Activated naive CD8-positive, alpha-beta T cell treated with anti-CD3 and anti-CD28 coated beads for 36 hours (primary cell): ENCODE data around the gene ALK. TPM values are rescaled to one million over a fixed set of nuclear protein-coding genes. Genes with fewer than 3 reads are reported as not detected.

Source experiments
- DNase-seq: peaks from one replicate; pipeline ENCODE4 v3.0.0; 2021
- H3K27ac Mint-ChIP-seq: one replicate; pipeline ENCODE4 v1.8.0; 2022; ENCODE audit warnings: mild to moderate bottlenecking, moderate library complexity, mixed read lengths
- H3K27me3 Mint-ChIP-seq: one replicate; pipeline ENCODE4 v1.8.0; 2022; ENCODE audit warnings: mild to moderate bottlenecking, mixed read lengths
- H3K36me3 Mint-ChIP-seq: one replicate; pipeline ENCODE4 v1.8.0; 2021; ENCODE audit warnings: mild to moderate bottlenecking, mixed read lengths
- H3K4me1 Mint-ChIP-seq: one replicate; pipeline ENCODE4 v1.8.0; 2021; ENCODE audit warnings: mixed read lengths
- H3K4me3 Mint-ChIP-seq: one replicate; pipeline ENCODE4 v1.8.0; 2022; ENCODE audit warnings: mild to moderate bottlenecking, moderate library complexity, mixed read lengths
- H3K9me3 Mint-ChIP-seq: one replicate; pipeline ENCODE4 v1.8.0; 2022; ENCODE audit warnings: mixed read lengths
- total RNA-seq, 2 experiments: library from RNA; stranded (reverse); gene quantifications; one replicate each; pipeline ENCODE4 v1.2.3, GENCODE V29; 2021

ALK gene
- total RNA-seq, 2 experiments from 2014 or later, result not detected

DNA sequence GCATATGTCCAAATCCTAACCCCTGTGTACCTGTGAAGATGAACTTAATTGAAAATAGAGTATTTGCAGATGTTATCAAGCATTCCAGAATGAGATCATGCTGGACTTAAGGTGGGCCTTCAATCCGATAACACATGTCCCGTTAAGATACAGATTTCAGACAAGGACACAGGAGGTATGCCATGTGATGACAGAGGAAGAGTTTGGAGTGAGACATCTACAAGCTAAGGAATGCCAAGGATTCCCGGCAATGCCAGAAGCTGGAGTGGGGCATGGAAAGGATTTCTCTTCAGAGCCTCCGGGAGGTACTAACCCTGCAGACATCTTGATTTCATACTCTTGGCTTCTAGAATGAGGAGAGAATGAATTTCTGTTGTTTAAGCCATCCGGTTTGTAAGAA is 231.7 kb downstream of the ALK start:
- Mint-ChIP-seq H3K4me3 (no peak overlapping the region), H3K4me1 (no peaks in the 10 kb centered on the region), H3K36me3 (no peaks in the 10 kb centered on the region), H3K9me3 (no peaks in the 10 kb centered on the region), H3K27ac (no peak overlapping the region), H3K27me3 (peaks cover 24% of the 10 kb centered on the region)
- DNase-seq, result no peak

DNA sequence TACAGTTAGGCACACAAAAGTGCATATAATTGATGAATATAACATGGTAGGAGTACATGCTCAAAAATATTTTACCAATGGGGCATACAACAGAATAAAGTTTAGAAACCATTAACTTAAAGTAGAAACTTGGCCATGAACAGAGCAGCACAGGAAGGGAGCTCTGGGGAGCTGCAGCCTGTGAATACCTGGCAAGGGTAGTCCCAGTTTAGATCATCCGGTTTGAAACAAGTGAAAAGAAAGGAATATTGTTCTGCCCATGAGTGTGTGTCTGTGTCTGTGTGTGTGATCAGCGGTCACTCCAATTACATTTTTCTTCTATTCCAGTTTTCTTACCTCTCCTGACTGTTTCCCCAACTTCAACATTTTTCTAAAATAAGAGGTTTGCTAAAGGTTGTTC is 233.0 kb downstream of the ALK start:
- Mint-ChIP-seq H3K9me3 (no peaks in the 10 kb centered on the region), H3K4me3 (no peak overlapping the region), H3K27ac (no peak overlapping the region), H3K27me3 (peaks cover 18% of the 10 kb centered on the region), H3K36me3 (no peaks in the 10 kb centered on the region), H3K4me1 (no peaks in the 10 kb centered on the region)
- no peak for DNase-seq

DNA sequence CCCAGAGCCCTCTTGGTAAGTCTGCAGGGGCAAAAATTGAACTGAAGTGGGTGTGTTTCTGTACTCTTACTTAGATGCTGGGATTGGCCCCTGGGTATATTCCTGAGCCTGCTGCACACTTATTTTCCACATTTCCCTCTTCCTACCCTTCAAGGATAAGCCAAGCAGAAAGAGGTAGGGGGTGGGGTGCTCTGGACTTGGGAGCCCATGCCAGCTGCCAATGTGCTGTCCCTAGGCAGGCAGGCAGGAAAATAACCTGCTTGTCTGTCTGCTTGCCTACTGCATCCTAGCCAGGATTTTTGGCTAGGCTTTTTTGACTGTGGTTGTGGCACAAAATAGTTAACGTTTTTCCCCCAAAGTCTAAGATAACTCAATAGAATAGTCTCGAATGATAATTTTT is 234.3 kb downstream of the ALK start:
- H3K4me1 Mint-ChIP-seq, result no peaks in the 10 kb centered on the region
- no peak overlapping the region for H3K27ac Mint-ChIP-seq

DNA sequence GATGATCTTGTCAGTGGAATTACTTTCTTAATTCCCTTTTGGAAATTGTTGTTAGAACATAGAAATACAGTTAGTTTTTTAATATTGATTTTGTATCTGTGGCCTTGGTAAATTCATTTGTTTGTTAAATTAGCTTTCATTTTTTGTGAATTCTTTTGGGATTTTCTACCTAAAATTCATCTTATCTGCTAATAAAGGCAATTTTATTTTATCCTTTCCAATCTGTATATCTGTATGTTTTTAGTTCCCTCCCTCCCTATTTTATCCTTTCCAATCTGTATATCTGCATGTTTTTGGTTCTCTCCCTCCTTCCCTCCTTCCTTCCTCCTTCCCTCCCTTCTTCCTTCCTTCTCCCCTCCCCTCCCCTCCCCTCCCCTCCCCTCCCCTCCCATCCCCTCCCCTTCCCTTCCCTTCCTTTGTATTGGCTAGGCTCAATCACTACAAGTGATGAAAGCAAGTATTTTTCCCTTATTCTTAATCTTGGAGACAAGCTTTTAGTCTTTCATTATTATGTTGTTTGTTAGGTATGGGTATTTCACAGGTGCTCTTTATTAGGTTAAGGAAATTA is 244.4 kb downstream of the ALK start:
- no peak for DNase-seq
- no peak overlapping the region for H3K4me3 Mint-ChIP-seq
- no peaks in the 10 kb centered on the region for H3K9me3 Mint-ChIP-seq
- no peak overlapping the region for H3K27ac Mint-ChIP-seq
- H3K4me1 Mint-ChIP-seq, result no peaks in the 10 kb centered on the region
- peaks cover 3% of the 10 kb centered on the region for H3K36me3 Mint-ChIP-seq
- H3K27me3 Mint-ChIP-seq, result peaks cover 18% of the 10 kb centered on the region

More for the DNA sequence above, 234.3 kb downstream of the ALK start:
- Mint-ChIP-seq H3K9me3 (no peaks in the 10 kb centered on the region), H3K4me3 (no peak overlapping the region), H3K27me3 (peaks cover 9% of the 10 kb centered on the region), H3K36me3 (no peaks in the 10 kb centered on the region)
- no peak for DNase-seq

DNA sequence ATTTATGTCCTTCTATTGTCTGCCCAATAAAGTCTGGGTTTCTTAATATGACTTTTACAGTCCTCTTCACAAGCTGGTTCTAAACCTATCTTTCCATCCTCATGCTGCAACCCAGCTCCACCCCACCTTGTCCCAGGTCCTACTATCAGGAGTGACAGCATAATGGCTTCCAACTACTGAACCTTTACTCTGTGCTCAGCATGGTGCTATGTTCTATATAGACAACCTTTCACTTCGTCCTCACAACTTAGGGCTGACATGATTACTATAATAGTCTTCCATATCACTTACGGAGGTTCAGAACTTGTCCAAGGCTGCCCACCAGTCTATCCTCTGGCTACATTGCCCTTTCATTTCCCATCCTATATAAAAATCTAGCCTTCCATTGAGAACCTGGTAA is 256.8 kb downstream of the ALK start:
- Mint-ChIP-seq H3K9me3 (peaks cover 7% of the 10 kb centered on the region), H3K4me1 (no peaks in the 10 kb centered on the region), H3K4me3 (no peak overlapping the region), H3K36me3 (no peaks in the 10 kb centered on the region), H3K27me3 (peaks cover 9% of the 10 kb centered on the region), H3K27ac (no peak overlapping the region)
- no peak for DNase-seq

DNA sequence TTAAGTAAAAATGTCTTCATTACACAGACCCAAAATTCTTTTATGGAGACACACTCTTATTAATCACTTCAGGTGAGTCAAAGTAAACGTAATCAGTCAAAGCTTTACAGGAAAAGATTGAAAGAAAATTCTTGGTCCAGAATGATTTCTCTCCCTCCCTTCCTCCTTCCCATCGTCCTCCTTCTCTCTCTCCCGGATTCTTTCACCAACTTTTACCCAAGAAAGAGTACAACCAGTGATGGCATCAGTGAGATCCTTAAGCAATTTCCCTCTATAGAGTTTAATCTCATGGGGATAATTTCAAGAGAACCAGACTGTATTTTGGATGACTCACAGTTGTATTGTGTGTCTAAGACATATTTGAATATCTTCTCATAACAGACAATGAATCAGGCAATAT is 258.1 kb downstream of the ALK start:
- Mint-ChIP-seq H3K27me3 (peaks cover 6% of the 10 kb centered on the region), H3K27ac (no peak overlapping the region), H3K4me3 (no peak overlapping the region), H3K36me3 (no peaks in the 10 kb centered on the region), H3K4me1 (no peaks in the 10 kb centered on the region), H3K9me3 (peaks cover 2% of the 10 kb centered on the region)
- no peak for DNase-seq

DNA sequence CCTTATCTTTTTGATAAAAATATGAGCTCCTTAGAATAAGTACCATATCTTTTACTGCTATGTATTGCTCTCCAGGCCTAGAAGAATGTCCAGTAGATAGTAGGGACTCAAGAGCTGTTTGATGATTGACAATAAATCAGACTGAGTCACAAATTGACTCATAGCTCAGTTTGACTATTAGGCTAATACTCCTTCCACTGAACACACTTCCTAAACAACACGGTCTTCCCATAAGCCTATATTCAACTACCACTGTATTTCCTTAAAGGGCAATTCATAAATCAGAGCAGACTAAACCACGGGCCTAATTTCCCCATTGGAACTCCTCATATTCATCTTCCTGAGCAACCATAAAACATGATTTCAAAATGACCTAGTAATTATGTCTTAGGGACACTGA is 258.5 kb downstream of the ALK start:
- DNase-seq, result no peak
- Mint-ChIP-seq H3K27ac (no peak overlapping the region), H3K4me3 (no peak overlapping the region), H3K9me3 (no peaks in the 10 kb centered on the region), H3K36me3 (no peaks in the 10 kb centered on the region), H3K27me3 (peaks cover 4% of the 10 kb centered on the region), H3K4me1 (no peaks in the 10 kb centered on the region)

DNA sequence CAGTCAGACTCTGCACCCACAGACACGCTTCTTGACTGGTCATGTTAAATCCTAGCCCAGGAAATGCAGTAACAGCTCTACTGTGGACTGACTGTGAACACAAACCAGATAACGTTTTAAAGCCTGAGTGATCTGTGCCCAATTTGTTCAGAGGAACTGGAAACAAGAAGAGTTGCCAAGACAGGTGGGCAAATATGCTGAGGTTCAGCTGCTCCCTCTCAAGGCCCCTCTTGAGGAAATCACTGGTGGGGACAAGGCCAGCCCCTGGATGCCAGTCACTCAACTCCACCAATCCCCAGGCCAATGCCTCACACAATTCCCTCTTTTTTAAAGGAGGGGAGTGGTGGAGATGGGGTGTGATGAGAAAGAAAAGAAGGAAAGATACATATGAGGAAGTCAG is 261.2 kb downstream of the ALK start:
- Mint-ChIP-seq H3K36me3 (no peaks in the 10 kb centered on the region), H3K4me3 (no peak overlapping the region), H3K9me3 (no peaks in the 10 kb centered on the region), H3K4me1 (no peaks in the 10 kb centered on the region), H3K27ac (no peak overlapping the region), H3K27me3 (peaks cover 12% of the 10 kb centered on the region)
- no peak for DNase-seq

DNA sequence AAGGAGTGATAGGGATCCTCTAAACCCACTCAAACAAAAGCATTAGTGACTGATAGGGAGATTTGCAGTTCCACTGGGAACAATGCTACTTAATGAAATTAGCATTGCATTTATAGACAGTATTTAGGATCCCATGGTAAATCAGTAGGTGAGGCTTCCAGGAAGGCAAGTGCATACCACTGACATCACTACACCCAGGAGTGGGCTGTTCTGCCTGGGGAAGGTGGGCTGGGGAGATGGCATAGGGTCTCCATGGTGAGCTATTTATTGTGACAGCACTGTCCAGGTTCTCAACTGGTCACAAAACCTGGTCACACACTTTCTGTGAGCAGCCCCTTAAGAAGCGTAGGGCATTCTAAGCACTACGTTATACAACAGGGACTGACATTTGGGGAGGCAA is 262.2 kb downstream of the ALK start:
- no peaks in the 10 kb centered on the region for H3K9me3 Mint-ChIP-seq
- no peaks in the 10 kb centered on the region for H3K36me3 Mint-ChIP-seq
- H3K27ac Mint-ChIP-seq, result no peak overlapping the region
- DNase-seq, result no peak
- no peaks in the 10 kb centered on the region for H3K4me1 Mint-ChIP-seq
- peaks cover 15% of the 10 kb centered on the region for H3K27me3 Mint-ChIP-seq
- H3K4me3 Mint-ChIP-seq, result no peak overlapping the region

DNA sequence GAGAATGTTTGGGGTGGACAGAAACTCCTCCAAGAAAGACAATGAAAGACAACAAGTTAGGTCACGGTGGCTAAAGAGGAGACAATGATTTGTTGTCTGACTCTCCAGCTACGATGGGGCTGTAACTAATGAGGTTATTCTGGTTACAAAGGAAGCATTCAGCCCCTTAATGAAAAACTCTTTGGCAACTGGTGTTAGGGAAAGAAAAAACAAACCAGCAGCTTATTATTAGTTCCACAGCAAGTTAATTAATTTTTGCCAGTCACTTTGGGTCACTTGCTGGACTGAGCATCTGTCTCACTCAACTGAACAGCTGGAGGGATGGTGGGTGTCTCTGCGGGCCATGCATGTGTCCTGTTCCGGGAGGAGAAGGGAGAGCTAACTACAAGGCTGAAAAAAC is 263.7 kb downstream of the ALK start:
- Mint-ChIP-seq H3K9me3 (no peaks in the 10 kb centered on the region), H3K4me3 (no peak overlapping the region), H3K27ac (no peak overlapping the region), H3K36me3 (no peaks in the 10 kb centered on the region), H3K4me1 (no peaks in the 10 kb centered on the region), H3K27me3 (peaks cover 16% of the 10 kb centered on the region)
- DNase-seq, result no peak

DNA sequence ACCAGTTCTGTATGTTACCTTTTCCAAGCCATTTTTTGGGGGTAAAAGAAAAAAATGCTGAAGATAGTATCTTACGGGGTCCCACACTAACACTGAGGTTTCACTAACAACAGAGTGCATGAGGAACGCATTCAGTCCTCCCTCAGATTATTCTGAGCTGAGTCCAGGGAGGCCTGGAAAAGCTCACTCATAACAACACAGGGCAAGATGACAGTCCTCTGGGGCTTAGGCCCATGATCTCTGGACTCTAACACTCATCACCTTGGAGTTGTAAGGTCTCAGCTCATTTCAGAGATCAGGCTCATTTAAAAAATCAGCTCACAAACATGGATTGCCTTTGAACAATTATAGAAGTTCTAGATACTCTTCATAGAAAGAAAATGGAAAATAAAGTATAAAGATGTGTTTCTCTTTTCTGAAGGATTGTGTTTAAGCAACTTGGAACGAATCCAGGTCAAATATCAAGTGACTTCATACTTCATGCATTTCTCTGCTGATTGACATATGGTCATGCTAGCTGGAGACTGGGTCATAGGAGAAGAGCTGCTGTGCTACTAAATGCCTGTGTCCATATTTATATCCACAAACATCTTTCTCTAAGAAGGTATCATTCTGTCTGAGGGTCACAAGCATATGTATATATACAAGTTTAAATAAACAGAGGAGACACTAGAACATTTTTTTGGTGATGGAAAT is 265.8 kb downstream of the ALK start:
- DNase-seq, result no peak
- Mint-ChIP-seq H3K4me1 (no peaks in the 10 kb centered on the region), H3K36me3 (no peaks in the 10 kb centered on the region), H3K27me3 (peaks cover 24% of the 10 kb centered on the region), H3K27ac (no peak overlapping the region), H3K4me3 (no peak overlapping the region), H3K9me3 (no peaks in the 10 kb centered on the region)

DNA sequence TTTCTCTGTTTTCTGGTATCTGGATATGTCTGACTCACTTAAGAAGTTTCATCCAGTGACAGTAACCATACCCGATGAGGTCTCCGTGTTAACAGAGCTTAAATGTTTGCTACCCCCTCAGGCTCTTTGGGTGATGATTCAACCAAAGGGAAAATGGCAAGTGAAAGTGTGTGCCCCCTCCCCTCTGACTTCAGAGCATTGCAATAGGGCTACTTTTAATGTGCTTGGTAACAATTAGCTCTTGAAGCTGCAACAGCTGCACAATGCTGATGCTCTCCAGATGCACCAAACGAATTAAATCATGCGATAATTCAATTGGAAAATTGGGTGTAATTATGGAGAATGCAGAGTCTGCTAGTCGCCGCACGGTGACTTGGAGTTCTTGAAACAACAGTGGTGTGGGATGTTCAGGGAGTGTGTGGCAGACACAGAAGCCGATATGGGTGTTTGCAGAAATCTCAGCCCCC is 270.7 kb downstream of the ALK start:
- no peak overlapping the region for H3K27ac Mint-ChIP-seq
- no peak overlapping the region for H3K4me3 Mint-ChIP-seq
- peaks cover 13% of the 10 kb centered on the region for H3K9me3 Mint-ChIP-seq

DNA sequence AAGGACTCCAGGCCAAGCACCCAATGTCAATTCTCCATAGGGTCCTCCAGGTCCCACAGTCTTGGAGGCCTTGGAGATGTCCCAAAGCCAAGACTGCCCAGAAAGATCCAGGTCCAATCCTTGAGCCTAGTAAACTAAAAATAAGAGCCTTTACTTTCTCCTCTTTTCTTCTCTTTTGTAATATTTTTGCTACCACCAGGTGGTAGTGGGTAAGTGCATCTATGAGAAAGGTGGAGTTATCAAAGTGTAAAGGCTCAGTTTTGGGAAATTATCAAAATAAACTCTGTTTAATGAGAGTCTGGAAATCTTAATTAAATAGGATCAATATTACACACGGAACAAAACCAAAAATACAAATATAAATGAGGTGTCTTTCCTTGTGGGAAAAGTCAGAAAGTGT is 276.4 kb downstream of the ALK start:
- Mint-ChIP-seq H3K27ac (no peak overlapping the region), H3K4me3 (no peak overlapping the region), H3K4me1 (no peaks in the 10 kb centered on the region), H3K9me3 (peaks cover 13% of the 10 kb centered on the region), H3K36me3 (peaks cover 1% of the 10 kb centered on the region), H3K27me3 (no peaks in the 10 kb centered on the region)
- no peak for DNase-seq

More for the DNA sequence above, 270.7 kb downstream of the ALK start:
- Mint-ChIP-seq H3K4me1 (no peaks in the 10 kb centered on the region), H3K36me3 (peaks cover 1% of the 10 kb centered on the region), H3K27me3 (peaks cover 12% of the 10 kb centered on the region)
- DNase-seq, result no peak

DNA sequence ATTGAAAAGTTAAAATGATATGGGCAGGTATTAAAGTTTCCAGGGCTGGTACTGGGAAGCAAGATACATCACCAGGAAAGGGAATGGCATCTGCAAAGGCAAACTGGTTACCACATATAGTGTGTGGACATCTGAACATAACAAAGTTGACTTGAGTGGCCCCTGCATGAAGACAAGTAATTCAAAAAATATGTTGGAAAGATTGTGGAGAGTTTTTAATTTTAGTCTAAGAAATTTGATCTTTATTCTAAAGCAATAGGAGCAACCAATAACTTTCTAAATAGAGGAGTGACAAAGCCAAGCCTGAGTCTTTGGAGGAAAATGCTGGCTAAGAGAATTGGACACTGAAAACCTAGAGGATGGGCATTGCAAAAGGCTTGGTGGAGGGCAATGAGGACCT is 278.2 kb downstream of the ALK start:
- H3K4me3 Mint-ChIP-seq, result no peak overlapping the region

DNA sequence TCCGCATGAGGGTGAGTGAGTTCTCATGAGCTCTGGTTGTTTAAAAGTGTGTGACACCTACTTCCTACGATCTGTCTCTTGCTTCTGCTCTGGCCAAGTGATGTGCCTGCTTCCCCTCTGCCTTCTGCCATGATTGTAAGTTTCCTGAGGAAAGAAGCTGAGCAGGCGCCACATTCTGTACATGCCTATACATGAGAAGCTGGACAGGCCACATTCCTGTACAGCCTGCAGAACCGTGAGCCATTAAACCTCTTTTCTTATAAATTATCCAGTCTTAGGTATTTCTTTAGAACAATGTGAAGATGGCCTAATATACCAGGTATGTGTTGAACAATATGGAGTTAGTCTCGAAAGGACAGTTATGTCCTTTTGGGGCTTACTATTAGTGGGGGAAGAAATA is 281.0 kb downstream of the ALK start:
- Mint-ChIP-seq H3K4me1 (no peaks in the 10 kb centered on the region), H3K27me3 (peaks cover 4% of the 10 kb centered on the region), H3K4me3 (no peak overlapping the region), H3K36me3 (no peaks in the 10 kb centered on the region), H3K9me3 (no peaks in the 10 kb centered on the region), H3K27ac (no peak overlapping the region)
- DNase-seq, result no peak

More for the DNA sequence above, 278.2 kb downstream of the ALK start:
- Mint-ChIP-seq H3K27me3 (no peaks in the 10 kb centered on the region), H3K9me3 (peaks cover 7% of the 10 kb centered on the region), H3K36me3 (no peaks in the 10 kb centered on the region), H3K27ac (no peak overlapping the region), H3K4me1 (no peaks in the 10 kb centered on the region)
- no peak for DNase-seq

DNA sequence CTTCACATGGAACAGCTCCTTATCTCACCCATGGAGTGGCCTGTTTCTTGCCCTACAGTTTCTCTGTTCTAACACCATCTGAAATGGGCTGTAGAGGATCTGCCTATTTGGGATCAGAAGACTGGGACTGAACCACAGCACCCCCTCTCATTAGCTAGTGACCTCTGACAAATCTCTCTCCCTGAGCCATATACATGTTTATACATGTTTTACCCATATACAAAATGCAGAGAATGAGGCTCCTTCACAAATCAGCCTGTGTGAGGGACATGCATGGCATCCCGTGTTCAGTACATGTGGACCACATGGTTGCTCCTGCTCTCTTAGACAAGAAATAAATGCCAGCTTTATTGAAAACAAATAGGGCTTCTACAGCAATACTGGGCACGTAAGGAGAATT is 282.7 kb downstream of the ALK start:
- DNase-seq, result no peak
- Mint-ChIP-seq H3K4me1 (no peaks in the 10 kb centered on the region), H3K27ac (no peak overlapping the region), H3K9me3 (no peaks in the 10 kb centered on the region), H3K4me3 (no peak overlapping the region), H3K27me3 (peaks cover 4% of the 10 kb centered on the region), H3K36me3 (no peaks in the 10 kb centered on the region)
